HG03045 (cell line): ENCODE measurements around the gene SLC26A6.

ENCODE experiments used
- ATAC-seq: cut with Tn5 transposase; IDR thresholded peaks from one replicate; pipeline ENCODE4 v1.9.1; 2021; ENCODE audit warnings: mild to moderate bottlenecking, moderate library complexity; ENCODE audit not compliant: unreplicated experiment

SLC26A6 gene

DNA sequence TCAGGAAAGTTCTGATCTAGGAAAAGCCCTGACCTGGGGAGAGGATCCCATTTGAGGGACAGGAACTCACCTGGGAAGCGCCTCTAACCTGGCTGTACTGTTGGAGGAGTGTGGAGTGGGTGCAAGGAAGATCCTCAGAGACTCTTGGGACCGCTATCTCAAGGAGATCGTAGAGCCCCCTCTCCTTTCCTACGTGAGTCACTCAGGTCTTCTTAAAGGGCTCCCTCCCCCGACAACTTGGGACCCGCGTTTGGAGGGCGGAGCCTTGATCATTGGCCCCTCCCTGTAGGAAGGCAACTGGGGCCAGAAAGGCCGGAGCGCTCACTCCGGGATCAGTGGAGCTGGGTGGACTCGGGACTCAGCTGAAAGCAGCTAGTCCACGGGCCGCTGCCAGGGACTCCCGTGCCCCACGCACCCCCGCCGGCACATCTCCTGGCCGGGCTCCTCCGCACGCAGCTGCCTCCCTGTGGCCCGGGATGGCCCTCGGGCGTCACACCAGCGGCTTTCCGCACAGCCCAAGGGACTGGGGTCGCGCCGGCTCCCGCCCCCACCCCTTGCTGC lies 520 bp downstream of the SLC26A6 start:
- peak; percentile 24 for ATAC-seq

- ATAC-seq: no peak
Measured at GRCh38 chr3:48633743-48634142, 1.5 kb downstream of the SLC26A6 start.

DNA sequence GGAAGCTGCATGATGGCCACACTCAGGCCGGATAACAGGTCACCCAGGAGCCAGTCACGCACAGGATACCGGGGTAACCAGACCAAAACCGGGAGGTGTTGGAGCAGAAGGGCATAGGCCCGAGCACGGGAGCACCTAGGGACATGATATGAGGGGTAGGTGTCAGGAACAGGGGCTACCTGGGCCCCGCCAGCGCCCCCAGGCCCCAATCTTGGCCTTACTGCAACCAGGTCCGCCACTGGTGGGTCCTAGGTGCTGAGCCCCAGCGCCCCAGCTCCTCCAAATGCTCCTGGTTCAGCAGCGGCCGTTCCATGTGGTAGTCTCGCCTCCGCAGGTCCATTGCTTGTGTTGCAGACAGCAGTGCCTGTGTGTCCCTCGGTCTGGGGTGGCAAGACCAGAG lies 2.0 kb downstream of the SLC26A6 start:
- ATAC-seq: no peak

DNA sequence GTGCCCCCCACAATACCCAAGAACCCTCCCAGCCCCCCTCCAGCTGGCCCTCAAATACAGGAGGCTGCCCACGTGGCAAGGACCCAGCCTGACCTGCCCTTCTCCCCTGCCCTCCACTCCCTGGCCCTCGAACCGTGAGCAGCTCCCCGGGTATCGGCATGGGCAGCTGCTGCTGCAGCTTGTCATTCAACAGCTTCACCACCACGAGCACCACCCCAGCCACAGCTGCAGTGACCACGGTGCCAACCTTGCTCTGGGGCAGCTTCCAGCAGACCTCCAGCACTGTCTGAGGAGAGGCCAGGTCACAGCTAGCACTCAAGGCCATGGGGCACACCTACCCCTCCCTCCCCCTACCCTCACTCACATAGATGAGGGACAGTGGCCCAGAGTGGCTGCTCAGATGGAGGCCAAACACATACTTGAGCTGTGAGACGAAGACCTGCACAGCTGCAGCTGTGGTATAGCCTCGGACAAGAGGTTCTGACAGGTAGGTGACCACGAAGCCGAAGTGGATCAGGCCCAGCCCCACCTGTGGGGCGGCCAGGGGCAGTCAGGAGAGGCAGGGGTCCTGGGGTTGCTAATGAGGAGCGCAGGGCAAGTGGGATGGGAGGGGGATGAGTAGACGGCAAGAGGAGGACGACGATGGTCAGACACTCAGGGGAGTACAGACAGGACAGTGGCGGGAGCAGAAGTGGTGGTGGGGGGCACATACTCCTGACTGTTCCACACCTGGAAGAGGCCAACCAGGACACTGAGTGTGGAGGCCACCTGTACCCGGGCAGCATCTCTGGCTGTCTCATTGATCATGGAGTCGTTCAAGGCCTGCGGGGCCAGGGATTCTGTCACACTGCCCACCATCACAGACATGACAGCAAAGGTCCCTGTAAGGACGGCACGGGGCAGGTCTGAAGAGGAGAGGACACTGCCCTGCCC lies 3.5 kb downstream of the SLC26A6 start:
- ATAC-seq: no peak

- ATAC-seq: no peak
Measured at GRCh38 chr3:48630833-48631232, 4.4 kb downstream of the SLC26A6 start.

- ATAC-seq: no peak
Measured at GRCh38 chr3:48630407-48630806, 4.9 kb downstream of the SLC26A6 start.

DNA sequence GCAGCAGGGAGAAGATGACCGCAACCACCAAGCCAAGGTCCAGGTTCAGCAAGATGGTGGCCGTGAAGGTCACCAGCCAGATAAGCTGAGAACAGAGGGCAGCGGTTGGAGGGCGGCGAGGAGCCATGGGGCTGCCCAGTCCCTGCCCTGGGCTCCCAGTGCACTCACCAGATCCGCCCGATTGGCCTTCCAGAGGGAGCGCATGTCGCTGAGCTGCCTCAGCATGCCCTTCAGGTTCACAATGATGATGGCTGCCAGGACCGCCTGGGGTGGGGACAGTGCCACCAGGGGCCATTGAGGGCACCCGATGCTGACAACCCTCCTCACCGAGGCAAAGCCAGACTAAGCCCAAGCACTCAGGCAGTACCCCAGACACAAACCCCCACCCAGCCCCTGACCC lies 5.4 kb downstream of the SLC26A6 start:
- no peak for ATAC-seq

DNA sequence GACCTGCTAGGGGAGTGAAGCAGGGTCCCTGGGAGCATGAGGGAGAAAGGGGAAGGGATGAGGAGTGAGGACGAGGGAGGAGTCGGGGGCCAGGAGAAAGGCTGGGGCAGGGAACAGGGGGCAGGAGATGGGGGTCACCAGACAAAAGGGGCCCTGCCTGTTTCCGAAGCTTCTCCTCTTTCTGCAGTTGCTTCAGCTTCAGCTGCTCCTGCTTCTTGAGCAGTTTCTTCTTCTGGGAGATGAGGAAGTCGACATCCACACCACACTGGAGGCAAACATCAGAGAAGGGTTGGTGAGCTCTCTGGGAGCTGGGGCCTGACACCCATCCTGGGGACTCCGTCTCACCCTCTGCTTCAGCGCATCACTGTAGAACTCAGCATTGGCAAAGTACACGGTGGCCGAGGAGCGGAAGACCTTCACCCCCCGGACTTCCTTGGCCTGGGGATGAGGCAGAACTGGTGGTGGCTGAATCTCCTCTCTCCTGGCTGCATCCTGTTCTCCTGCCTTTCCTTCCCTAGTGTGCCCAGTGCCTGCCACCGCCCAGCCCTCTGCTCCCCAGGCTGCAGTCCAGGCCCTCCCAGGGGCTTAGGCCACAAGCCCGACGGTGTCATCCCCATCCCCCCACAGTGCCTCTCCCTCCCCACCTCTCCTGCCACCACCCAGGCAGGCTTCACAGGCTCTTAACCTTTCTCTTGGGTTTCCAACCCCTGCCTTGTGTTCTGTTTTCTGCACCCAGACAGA lies 6.8 kb downstream of the SLC26A6 start:
- no peak for ATAC-seq

GRCh38 chr3:48625600-48625999 lies 9.7 kb downstream of the SLC26A6 start:
- no peak for ATAC-seq

- ATAC-seq: no peak
Measured at GRCh38 chr3:48624767-48625166, 10.5 kb downstream of the SLC26A6 start.

- no peak for ATAC-seq
Measured at GRCh38 chr3:48623851-48624547, 11.3 kb downstream of the SLC26A6 start.

DNA sequence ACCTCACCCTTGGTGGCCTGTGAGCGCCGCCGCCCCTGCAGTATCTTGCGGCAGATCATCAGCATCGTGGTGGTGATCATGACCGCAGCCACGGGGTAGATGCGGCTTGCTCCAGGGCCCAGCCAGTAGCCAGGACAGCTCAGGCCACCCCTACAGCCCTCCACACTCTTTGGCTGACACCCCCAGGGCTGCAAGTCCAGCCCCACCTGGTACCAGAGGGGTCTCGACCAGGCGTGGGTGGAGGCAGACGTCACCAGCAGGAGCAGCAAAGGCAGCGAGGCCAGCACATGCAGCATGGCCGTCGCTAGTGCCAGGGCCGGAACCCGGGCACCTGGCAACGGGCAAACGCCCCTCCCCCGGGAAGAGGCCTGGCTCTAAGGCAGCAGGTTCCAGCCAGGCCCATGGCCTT lies 13.8 kb downstream of the SLC26A6 start, which contains the start of gene TMEM89:
Gene TMEM89, minus strand, starts transcription at position 309 of the 409 bp plus-strand sequence. Its CDS starts 13 bp downstream, at position 296.
- ATAC-seq: no peak

DNA sequence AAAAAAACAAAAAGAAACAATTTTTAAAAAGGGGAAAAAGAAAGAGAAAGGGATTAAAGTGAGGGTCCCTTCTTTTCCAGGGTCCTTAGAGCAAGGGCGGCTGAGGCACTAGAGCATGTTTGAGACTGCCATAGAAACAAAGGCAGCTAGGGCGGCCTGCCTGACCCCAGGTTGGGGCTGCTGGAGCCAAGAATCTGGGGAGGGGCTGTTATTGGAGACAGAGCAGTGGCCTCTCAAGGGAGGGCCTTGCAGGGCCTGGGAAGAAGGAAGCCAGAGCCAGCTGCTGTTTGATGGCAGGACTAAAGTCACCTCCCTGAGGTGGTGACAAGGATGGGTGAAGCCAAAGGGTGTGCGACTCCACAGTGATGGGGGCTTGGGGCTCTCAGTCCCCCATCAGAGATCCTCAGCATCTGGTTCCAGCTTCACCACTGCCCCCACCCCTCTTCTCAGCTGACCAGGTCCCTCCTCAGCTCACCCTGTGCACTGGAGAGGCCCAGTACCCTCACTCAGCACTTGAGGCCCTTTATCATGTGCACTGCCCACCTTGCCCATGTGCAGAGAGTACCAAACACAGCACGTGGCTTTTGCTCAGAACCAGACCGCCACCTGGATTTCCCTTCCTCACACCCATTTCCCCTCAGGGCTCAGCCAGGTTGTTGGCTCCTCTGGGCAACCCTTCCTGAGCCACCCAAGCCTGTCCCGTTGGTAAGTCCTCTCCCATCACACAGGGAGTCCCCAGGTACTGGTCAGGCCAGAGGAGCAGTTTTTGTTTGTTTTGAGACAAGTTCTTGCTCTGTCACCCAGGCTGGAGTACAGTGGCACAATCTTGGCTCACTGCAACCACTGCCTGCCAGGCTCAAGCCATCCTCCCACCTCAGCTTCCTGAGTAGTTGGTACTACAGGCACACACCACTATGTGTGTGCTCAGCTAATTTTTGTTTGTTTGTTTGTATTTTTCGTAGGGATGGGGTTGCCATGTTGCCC lies 15.4 kb downstream of the SLC26A6 start:
- ATAC-seq: no peak

DNA sequence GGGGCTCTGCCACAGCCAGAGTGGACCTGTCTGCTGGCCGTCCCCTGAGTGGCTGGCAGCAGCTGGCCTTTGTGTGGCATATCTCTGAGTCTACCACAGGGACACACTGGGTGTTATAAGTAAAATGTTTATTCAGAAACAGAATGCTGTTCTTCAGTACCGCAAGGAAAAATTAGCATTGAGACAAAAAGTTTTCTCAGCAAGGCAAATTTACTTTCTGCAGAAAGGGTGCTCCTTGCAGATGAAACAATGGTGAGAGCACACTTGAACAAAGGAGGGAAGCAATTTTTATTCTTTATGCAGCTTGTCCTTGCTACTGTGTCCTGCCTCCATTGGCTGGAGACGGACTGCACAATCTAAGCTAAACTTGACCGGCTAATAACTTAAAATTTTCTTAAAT lies 17.7 kb downstream of the SLC26A6 start:
- ATAC-seq: no peak

DNA sequence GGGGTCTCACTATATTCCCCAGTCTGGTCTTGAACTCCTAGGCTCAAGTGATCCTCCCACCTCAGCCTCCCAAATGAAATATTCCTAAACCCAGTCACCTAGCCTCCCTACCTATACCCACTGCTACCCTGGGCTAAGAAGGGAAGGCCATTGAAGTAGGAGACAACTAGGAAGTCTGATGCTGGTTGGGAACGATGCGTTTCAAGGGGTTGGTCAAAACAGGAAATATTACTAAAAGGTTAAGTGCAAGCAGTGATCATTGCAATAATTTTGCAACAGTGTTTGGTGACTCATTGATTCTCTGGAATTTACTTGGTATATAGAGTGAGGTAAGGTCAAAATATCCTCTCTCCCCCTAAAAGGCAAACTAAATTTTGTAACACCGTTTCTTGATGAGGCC lies 21.2 kb downstream of the SLC26A6 start:
- ATAC-seq: no peak

DNA sequence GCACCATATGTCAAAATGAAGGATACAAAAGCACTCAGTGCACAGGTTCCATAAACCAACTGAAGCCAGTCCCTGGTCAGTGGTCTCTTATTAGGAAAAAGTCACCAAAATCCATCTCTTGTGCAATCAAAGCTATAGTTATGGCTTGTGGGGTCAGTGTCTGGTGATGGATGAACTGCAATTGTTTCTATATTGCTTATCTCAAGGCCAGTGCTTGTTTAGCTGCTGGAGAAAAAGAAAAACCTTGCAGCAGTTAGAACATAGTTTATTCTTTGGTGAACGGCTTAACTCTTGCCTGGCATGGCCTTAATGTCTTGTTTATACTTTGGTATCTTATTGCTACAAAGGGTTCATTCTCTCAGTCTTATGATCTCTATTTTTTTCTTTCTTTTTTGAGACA lies 23.0 kb downstream of the SLC26A6 start:
- no peak for ATAC-seq

GRCh38 chr3:48609088-48610005 lies 25.9 kb downstream of the SLC26A6 start, which contains the start of gene UQCRC1:
Gene UQCRC1, minus strand, starts transcription at chr3:48609646. Its CDS starts 26 bp downstream, at chr3:48609620.
- ATAC-seq: peak; percentile 98

DNA sequence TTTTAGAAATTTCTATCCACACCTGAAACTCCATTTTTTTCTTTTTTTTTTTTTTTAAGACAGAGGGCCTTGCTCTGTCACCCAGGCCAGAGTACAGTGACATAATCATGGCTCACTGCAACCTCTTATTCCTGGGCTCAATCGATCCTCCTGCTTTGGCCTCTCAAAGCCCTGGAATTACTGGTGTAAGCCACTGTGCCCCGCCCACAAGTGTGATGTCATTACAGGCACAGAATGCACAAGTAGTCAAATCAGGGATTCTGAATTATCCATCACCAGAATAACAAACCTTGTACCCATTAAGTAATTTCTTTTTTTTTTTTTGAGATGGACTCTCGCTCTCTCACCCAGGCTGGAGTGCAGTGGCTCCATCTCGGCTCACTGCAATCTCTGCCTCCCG lies 27.7 kb downstream of the SLC26A6 start:
- no peak for ATAC-seq

DNA sequence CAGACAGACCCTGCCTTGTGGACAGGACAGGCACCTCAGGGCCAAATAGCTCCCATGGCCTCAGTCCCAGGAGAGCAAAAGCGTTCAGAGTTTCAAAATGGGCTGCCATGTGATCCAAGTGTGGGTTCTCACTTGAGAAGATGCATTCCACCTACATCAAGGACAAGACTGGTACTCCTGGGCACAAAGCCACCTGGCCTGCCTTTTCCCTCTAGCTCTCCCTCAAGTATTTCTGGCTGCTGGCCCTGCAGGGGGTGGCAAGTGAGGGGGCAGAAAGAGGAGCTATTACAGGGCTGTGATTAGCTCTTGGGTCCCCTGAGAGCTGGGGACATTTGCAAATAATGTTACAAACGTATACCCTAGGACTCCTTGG lies 33.7 kb downstream of the SLC26A6 start:
- ATAC-seq: no peak
